Measurements from ENCODE around the gene ATP8B3.
"Not testable (repeated sequence)": the region's sequence is repeated elsewhere in the genome, so short reads cannot be mapped to it uniquely, and the experiment has no call there.

The ATP8B3 gene

GRCh38 chr19:1799695-1800342 lies 12.3 kb downstream of the ATP8B3 start:
- in situ Hi-C loops (cut with MboI; ENCODE audit: low sequenced_read_pairs): no loop called here

GRCh38 chr19:1797313-1797712 lies 14.8 kb downstream of the ATP8B3 start:
- in situ Hi-C loops (cut with MboI; ENCODE audit: low sequenced_read_pairs): not testable (repeated sequence)

GRCh38 chr19:1796395-1797142 lies 15.5 kb downstream of the ATP8B3 start:
- in situ Hi-C loops (cut with MboI; ENCODE audit: low sequenced_read_pairs): no loop called here

GRCh38 chr19:1794424-1795172 lies 17.5 kb downstream of the ATP8B3 start:
- in situ Hi-C loops (cut with MboI; ENCODE audit: low sequenced_read_pairs): no loop called here

GRCh38 chr19:1791879-1792278 lies 20.2 kb downstream of the ATP8B3 start:
- in situ Hi-C loops (cut with MboI; ENCODE audit: low sequenced_read_pairs): no loop called here

- in situ Hi-C loops (cut with MboI; ENCODE audit: low sequenced_read_pairs): no loop called here
These were observed 21.9 kb downstream of the ATP8B3 start for GRCh38 chr19:1790054-1790792.

GRCh38 chr19:1789261-1790041 lies 22.6 kb downstream of the ATP8B3 start:
- in situ Hi-C loops (cut with MboI; ENCODE audit: low sequenced_read_pairs): no loop called here

- in situ Hi-C loops (cut with MboI; ENCODE audit: low sequenced_read_pairs): no loop called here
These were observed 25.0 kb downstream of the ATP8B3 start for GRCh38 chr19:1787116-1787515.

- in situ Hi-C loops (cut with MboI; ENCODE audit: low sequenced_read_pairs): no loop called here
These were observed 25.4 kb downstream of the ATP8B3 start for GRCh38 chr19:1786668-1787067.

- in situ Hi-C loops (cut with MboI; ENCODE audit: low sequenced_read_pairs): no loop called here
These were observed 26.8 kb downstream of the ATP8B3 start for GRCh38 chr19:1785310-1785709.

GRCh38 chr19:1783874-1784273 lies 28.2 kb downstream of the ATP8B3 start:
- in situ Hi-C loops (cut with MboI; ENCODE audit: low sequenced_read_pairs): no loop called here

GRCh38 chr19:1783354-1783753 lies 28.7 kb downstream of the ATP8B3 start:
- in situ Hi-C loops (cut with MboI; ENCODE audit: low sequenced_read_pairs): no loop called here

- in situ Hi-C loops (cut with MboI; ENCODE audit: low sequenced_read_pairs): no loop called here
These were observed 29.6 kb downstream of the ATP8B3 start for GRCh38 chr19:1782521-1782920.

GRCh38 chr19:1780272-1780958 lies 31.7 kb downstream of the ATP8B3 start:
- in situ Hi-C loops (cut with MboI; ENCODE audit: low sequenced_read_pairs): no loop called here

GRCh38 chr19:1779574-1779973 lies 32.5 kb downstream of the ATP8B3 start:
- in situ Hi-C loops (cut with MboI; ENCODE audit: low sequenced_read_pairs): no loop called here

GRCh38 chr19:1777149-1777548 lies 34.9 kb downstream of the ATP8B3 start:
- in situ Hi-C loops (cut with MboI; ENCODE audit: low sequenced_read_pairs): no loop called here

GRCh38 chr19:1776606-1777147 lies 35.4 kb downstream of the ATP8B3 start:
- in situ Hi-C loops (cut with MboI; ENCODE audit: low sequenced_read_pairs): no loop called here

- in situ Hi-C loops (cut with MboI; ENCODE audit: low sequenced_read_pairs): no loop called here
These were observed 36.0 kb downstream of the ATP8B3 start for GRCh38 chr19:1775951-1776605.

Data from hTERT RPE-1 (cell line).